Stromal cell of bone marrow (primary cell): ENCODE data around the gene MTHFD1L.
"Not testable (repeated sequence)": the region's sequence is repeated elsewhere in the genome, so short reads cannot be mapped to it uniquely, and the experiment has no call there.

Source experiments
- DNase-seq: peaks from one replicate; pipeline ENCODE4 v3.0.0-alpha.2; 2012; ENCODE audit warnings: low read depth

Gene MTHFD1L

GRCh38 chr6:151095538-151096254, 230.2 kb downstream of the MTHFD1L start:
- DNase-seq, result no peak

- no peak for DNase-seq
Observed at GRCh38 chr6:151096255-151096612, 230.7 kb downstream of the MTHFD1L start.

GRCh38 chr6:151096691-151097606, 231.4 kb downstream of the MTHFD1L start:
- no peak for DNase-seq

GRCh38 chr6:151098166-151098565, 232.7 kb downstream of the MTHFD1L start:
- peak; percentile 40 for DNase-seq

- no peak for DNase-seq
Observed at GRCh38 chr6:151100326-151100725, 234.8 kb downstream of the MTHFD1L start.

- DNase-seq, result no peak
Observed at GRCh38 chr6:151101161-151101815, 235.8 kb downstream of the MTHFD1L start.

- DNase-seq, result no peak
Observed at GRCh38 chr6:151101816-151102694, 236.6 kb downstream of the MTHFD1L start.

- DNase-seq, result no peak
Observed at GRCh38 chr6:151103266-151103665, 237.8 kb downstream of the MTHFD1L start.

GRCh38 chr6:151107897-151108427, 242.5 kb downstream of the MTHFD1L start:
- no peak for DNase-seq

GRCh38 chr6:151108548-151108947, 243.0 kb downstream of the MTHFD1L start:
- DNase-seq, result no peak

GRCh38 chr6:151109361-151109760, 243.9 kb downstream of the MTHFD1L start:
- no peak for DNase-seq

- DNase-seq, result no peak
Observed at GRCh38 chr6:151109869-151110575, 244.5 kb downstream of the MTHFD1L start.

GRCh38 chr6:151110576-151110905, 245.0 kb downstream of the MTHFD1L start:
- DNase-seq, result no peak

GRCh38 chr6:151111670-151112069, 246.2 kb downstream of the MTHFD1L start:
- DNase-seq, result no peak

GRCh38 chr6:151112130-151112529, 246.6 kb downstream of the MTHFD1L start:
- no peak for DNase-seq

GRCh38 chr6:151112884-151113283, 247.4 kb downstream of the MTHFD1L start:
- DNase-seq, result not testable (repeated sequence)

GRCh38 chr6:151113641-151114040, 248.1 kb downstream of the MTHFD1L start:
- no peak for DNase-seq

GRCh38 chr6:151118461-151119123, 253.1 kb downstream of the MTHFD1L start:
- DNase-seq, result no peak

- no peak for DNase-seq
Observed at GRCh38 chr6:151119823-151120524, 254.5 kb downstream of the MTHFD1L start.

GRCh38 chr6:151121900-151122299, 256.4 kb downstream of the MTHFD1L start:
- no peak for DNase-seq
